Measurements from ENCODE around the gene TCERG1L. TPM values are rescaled to one million over a fixed set of nuclear protein-coding genes. Genes with fewer than 3 reads are reported as not detected.

The TCERG1L gene
- total and polyA plus RNA-seq, 9 of the 15 experiments (the other 6 are each of a cell fraction or from before 2014, with no cell fraction given): not detected

DNA sequence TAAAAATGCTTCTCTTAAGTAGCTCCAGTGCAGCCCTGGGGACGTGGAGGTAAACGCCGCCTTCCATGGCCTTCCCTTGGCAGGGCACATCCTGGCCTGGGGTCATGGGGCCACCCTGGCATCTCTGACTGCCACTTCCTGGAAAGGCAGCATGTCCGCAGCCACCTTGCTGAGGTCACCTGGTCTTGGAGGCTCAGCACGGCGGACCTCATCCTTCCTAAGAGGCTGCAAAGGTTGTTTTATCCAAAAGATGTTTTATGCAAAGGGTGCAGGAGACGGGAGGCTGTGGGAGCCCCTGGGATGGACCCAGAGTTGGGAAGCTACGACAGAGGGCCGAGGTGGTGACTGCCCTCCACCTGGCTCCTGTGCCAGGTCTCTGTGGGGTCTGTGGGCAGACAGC, 106.0 kb downstream of the TCERG1L start:
- Histone ChIP-seq H3K79me2 (ENCODE audit: control insufficient read depth, insufficient read depth, low read length) (no peaks in the 10 kb centered on the region), H3K4me3 (no peak overlapping the region), H3K27ac (ENCODE audit: extremely low read depth, low read depth, low read length) (no peak overlapping the region), H2AFZ (ENCODE audit: low read depth, low read length) (no peak overlapping the region), H3K4me1 (replicated peaks in 1 of 2; ENCODE audit: control insufficient read depth in 2 of 2, insufficient read depth in 2 of 2, low read length in 2 of 2) (no peaks in the 10 kb centered on the region), H3K27me3 (ENCODE audit: control insufficient read depth in 2 of 2, insufficient read depth in 2 of 2, low read length in 2 of 2) (peaks cover 0 to 11% of the 10 kb centered on the region in 2 experiments; a peak in 2 of 5 replicates), H3K9me1 (ENCODE audit: control insufficient read depth, insufficient read depth, low read length) (no peaks in the 10 kb centered on the region), H4K20me1 (replicated peaks; ENCODE audit: control insufficient read depth, insufficient read depth, low read length) (no peaks in the 10 kb centered on the region), H3K9ac (ENCODE audit: insufficient read depth in 1 of 2, low read depth in 2 of 2, low read length in 2 of 2) (no peak overlapping the region), H3K36me3 (ENCODE audit: control insufficient read depth, insufficient read depth, low read length) (no peaks in the 10 kb centered on the region), H3K4me2 (ENCODE audit: insufficient read depth, low read length) (no peak overlapping the region), H3K9me3 (replicated peaks; ENCODE audit: control insufficient read depth, insufficient read depth, low read depth, low read length) (no peaks in the 10 kb centered on the region)
- intact Hi-C loops (cut with micrococcal nuclease): no loop called here
- POLR2A ChIA-PET: no interaction called here
- FAIRE-seq: no peak
- BruUV-seq (replicated peaks): no TSS peak
- no peak for ATAC-seq
- in situ Hi-C loops (cut with MboI): no loop called here
- WGBS (ENCODE audit: insufficient coverage, low coverage, missing lambda C conversion rate): 2% methylated on average over 9 of the region's 9 CpGs
- CTCF ChIA-PET (ENCODE audit: low intra/inter-chr PET ratio): no interaction called here
- TF ChIP-seq STAT5B (CRISPR knock-in tag; IDR thresholded peaks at IDR 0.05) (no peak), JUNB (CRISPR knock-in tag; conservative IDR thresholded peaks at IDR 0.05) (no peak), ZNF124 (CRISPR knock-in tag; IDR thresholded peaks at IDR 0.05) (no peak), ZNF165 (CRISPR knock-in tag; IDR thresholded peaks at IDR 0.05; ENCODE audit: borderline replicate concordance) (no peak), ZNF232 (CRISPR knock-in tag; IDR thresholded peaks at IDR 0.05) (no peak), HLTF (IDR thresholded peaks at IDR 0.05) (no peak), DNMT1 (IDR thresholded peaks at IDR 0.05) (no peak), POLR2G (IDR thresholded peaks at IDR 0.05; ENCODE audit: low read depth, low read length) (no peak), ZNF41 (CRISPR knock-in tag; conservative IDR thresholded peaks at IDR 0.05) (no peak), ILK (tag; IDR thresholded peaks at IDR 0.05; ENCODE audit: borderline replicate concordance, low read depth) (no peak), STAG1 (CRISPR knock-in tag; IDR thresholded peaks at IDR 0.05; ENCODE audit: borderline replicate concordance) (no peak), TBL1XR1 (IDR thresholded peaks at IDR 0.05; ENCODE audit: low read length in 2 of 2) (no peak), ZNF212 (CRISPR knock-in tag; IDR thresholded peaks at IDR 0.05) (no peak), NR4A1 (CRISPR knock-in tag; IDR thresholded peaks at IDR 0.05) (no peak), NR4A1 (tag; IDR thresholded peaks at IDR 0.05) (no peak)
- TF ChIP-seq, protein P1, sequence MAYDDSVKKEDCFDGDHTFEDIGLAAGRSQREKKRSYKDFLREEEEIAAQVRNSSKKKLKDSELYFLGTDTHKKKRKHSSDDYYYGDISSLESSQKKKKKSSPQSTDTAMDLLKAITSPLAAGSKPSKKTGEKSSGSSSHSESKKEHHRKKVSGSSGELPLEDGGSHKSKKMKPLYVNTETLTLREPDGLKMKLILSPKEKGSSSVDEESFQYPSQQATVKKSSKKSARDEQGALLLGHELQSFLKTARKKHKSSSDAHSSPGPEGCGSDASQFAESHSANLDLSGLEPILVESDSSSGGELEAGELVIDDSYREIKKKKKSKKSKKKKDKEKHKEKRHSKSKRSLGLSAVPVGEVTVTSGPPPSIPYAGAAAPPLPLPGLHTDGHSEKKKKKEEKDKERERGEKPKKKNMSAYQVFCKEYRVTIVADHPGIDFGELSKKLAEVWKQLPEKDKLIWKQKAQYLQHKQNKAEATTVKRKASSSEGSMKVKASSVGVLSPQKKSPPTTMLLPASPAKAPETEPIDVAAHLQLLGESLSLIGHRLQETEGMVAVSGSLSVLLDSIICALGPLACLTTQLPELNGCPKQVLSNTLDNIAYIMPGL (CRISPR knock-in tag; IDR thresholded peaks at IDR 0.05): no peak
- TF ChIP-seq, protein P2, sequence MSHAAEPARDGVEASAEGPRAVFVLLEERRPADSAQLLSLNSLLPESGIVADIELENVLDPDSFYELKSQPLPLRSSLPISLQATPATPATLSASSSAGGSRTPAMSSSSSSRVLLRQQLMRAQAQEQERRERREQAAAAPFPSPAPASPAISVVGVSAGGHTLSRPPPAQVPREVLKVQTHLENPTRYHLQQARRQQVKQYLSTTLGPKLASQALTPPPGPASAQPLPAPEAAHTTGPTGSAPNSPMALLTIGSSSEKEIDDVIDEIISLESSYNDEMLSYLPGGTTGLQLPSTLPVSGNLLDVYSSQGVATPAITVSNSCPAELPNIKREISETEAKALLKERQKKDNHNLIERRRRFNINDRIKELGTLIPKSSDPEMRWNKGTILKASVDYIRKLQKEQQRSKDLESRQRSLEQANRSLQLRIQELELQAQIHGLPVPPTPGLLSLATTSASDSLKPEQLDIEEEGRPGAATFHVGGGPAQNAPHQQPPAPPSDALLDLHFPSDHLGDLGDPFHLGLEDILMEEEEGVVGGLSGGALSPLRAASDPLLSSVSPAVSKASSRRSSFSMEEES (CRISPR knock-in tag; IDR thresholded peaks at IDR 0.05): no peak
- TF ChIP-seq, protein P3, sequence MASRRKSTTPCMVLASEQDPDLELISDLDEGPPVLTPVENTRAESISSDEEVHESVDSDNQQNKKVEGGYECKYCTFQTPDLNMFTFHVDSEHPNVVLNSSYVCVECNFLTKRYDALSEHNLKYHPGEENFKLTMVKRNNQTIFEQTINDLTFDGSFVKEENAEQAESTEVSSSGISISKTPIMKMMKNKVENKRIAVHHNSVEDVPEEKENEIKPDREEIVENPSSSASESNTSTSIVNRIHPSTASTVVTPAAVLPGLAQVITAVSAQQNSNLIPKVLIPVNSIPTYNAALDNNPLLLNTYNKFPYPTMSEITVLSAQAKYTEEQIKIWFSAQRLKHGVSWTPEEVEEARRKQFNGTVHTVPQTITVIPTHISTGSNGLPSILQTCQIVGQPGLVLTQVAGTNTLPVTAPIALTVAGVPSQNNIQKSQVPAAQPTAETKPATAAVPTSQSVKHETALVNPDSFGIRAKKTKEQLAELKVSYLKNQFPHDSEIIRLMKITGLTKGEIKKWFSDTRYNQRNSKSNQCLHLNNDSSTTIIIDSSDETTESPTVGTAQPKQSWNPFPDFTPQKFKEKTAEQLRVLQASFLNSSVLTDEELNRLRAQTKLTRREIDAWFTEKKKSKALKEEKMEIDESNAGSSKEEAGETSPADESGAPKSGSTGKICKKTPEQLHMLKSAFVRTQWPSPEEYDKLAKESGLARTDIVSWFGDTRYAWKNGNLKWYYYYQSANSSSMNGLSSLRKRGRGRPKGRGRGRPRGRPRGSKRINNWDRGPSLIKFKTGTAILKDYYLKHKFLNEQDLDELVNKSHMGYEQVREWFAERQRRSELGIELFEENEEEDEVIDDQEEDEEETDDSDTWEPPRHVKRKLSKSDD (conservative IDR thresholded peaks at IDR 0.05; ENCODE audit: low read length): no peak
- TF ChIP-seq, protein P4, sequence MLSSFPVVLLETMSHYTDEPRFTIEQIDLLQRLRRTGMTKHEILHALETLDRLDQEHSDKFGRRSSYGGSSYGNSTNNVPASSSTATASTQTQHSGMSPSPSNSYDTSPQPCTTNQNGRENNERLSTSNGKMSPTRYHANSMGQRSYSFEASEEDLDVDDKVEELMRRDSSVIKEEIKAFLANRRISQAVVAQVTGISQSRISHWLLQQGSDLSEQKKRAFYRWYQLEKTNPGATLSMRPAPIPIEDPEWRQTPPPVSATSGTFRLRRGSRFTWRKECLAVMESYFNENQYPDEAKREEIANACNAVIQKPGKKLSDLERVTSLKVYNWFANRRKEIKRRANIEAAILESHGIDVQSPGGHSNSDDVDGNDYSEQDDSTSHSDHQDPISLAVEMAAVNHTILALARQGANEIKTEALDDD (IDR thresholded peaks at IDR 0.05): no peak
- DNase-seq (ENCODE audit: extremely low read depth in 1 of 4, low spot score in 3 of 4): no peak
